Measurements from ENCODE around the gene MYH11.

The MYH11 gene

GRCh38 chr16:15888072-15888976, 31.5 kb upstream of the MYH11 start, which contains the start of gene CEP20:
Gene CEP20 (minus strand): TSS chr16:15888603. CDS start chr16:15888585, 18 bp downstream.
- DNase-seq (ENCODE audit: low read depth) = peak; percentile 99
- peak within 1 kb of the TSS; percentile 97 for H3K4me3 ChIP-seq (ENCODE audit: low read depth, low read length)
- TF ChIP-seq MYC (IDR thresholded peaks at IDR 0.05; ENCODE audit: low read depth, low read length) (peak; percentile 77), CTCF (IDR thresholded peaks at IDR 0.05; ENCODE audit: low read depth, low read length) (no peak), POLR2A (IDR thresholded peaks at IDR 0.05; ENCODE audit: extremely low read depth, insufficient read length) (peak; percentile 88), MAX (IDR thresholded peaks at IDR 0.05; ENCODE audit: low read depth, low read length) (peak; percentile 68)

- peak overlapping the region; percentile 97 for H3K4me3 ChIP-seq (ENCODE audit: low read depth, low read length)
- TF ChIP-seq CTCF (IDR thresholded peaks at IDR 0.05; ENCODE audit: low read depth, low read length) = no peak
- TF ChIP-seq POLR2A (IDR thresholded peaks at IDR 0.05; ENCODE audit: extremely low read depth, insufficient read length) = no peak
- no peak for TF ChIP-seq MAX (IDR thresholded peaks at IDR 0.05; ENCODE audit: low read depth, low read length)
- no peak for TF ChIP-seq MYC (IDR thresholded peaks at IDR 0.05; ENCODE audit: low read depth, low read length)
- DNase-seq (ENCODE audit: low read depth) = no peak
These were observed 30.5 kb upstream of the MYH11 start for GRCh38 chr16:15887283-15887682.

DNA sequence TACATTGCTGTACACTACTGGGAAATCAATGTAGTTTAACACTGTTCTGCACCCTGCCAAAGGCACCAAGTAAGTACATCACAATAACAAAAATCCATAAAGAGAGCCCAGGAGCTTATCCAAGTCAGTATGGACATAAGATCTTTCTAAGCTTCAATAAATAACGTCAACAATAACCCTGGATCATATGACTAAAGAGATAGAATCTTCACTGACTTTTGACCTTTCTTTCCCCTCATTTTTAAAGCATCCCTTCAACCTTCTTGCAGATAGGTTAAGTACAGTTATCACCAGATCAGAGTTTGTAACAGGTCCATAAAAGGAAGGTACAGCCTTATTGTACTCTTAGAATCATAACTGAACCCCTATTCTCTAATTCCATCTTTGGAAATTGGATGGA, 29.2 kb upstream of the MYH11 start:
- no peak for TF ChIP-seq POLR2A (IDR thresholded peaks at IDR 0.05; ENCODE audit: extremely low read depth, insufficient read length)
- TF ChIP-seq CTCF (IDR thresholded peaks at IDR 0.05; ENCODE audit: low read depth, low read length) = no peak
- TF ChIP-seq MAX (IDR thresholded peaks at IDR 0.05; ENCODE audit: low read depth, low read length) = no peak
- no peak for TF ChIP-seq MYC (IDR thresholded peaks at IDR 0.05; ENCODE audit: low read depth, low read length)
- DNase-seq (ENCODE audit: low read depth) = no peak
- H3K4me3 ChIP-seq (ENCODE audit: low read depth, low read length) = peak overlapping the region; percentile 97

- DNase-seq (ENCODE audit: low read depth) = no peak
- TF ChIP-seq MAX (IDR thresholded peaks at IDR 0.05; ENCODE audit: low read depth, low read length) (no peak), POLR2A (IDR thresholded peaks at IDR 0.05; ENCODE audit: extremely low read depth, insufficient read length) (no peak), CTCF (IDR thresholded peaks at IDR 0.05; ENCODE audit: low read depth, low read length) (no peak), MYC (IDR thresholded peaks at IDR 0.05; ENCODE audit: low read depth, low read length) (no peak)
- no peak overlapping the region for H3K4me3 ChIP-seq (ENCODE audit: low read depth, low read length)
These were observed 28.8 kb upstream of the MYH11 start for GRCh38 chr16:15885560-15886001.

- no peak overlapping the region for H3K4me3 ChIP-seq (ENCODE audit: low read depth, low read length)
- no peak for TF ChIP-seq CTCF (IDR thresholded peaks at IDR 0.05; ENCODE audit: low read depth, low read length)
- TF ChIP-seq MYC (IDR thresholded peaks at IDR 0.05; ENCODE audit: low read depth, low read length) = no peak
- no peak for TF ChIP-seq POLR2A (IDR thresholded peaks at IDR 0.05; ENCODE audit: extremely low read depth, insufficient read length)
- TF ChIP-seq MAX (IDR thresholded peaks at IDR 0.05; ENCODE audit: low read depth, low read length) = no peak
- DNase-seq (ENCODE audit: low read depth) = no peak
These were observed 25.7 kb upstream of the MYH11 start for GRCh38 chr16:15882563-15882962.
